ENCODE results near the gene KCTD2. TPM values are rescaled to one million over a fixed set of nuclear protein-coding genes. Genes with fewer than 3 reads are reported as not detected.

KCTD2 gene
- total RNA-seq, 2 donors from 2014 or later = 21.4 to 26.2 TPM

GRCh38 chr17:75109407-75110233, 62.6 kb downstream of the KCTD2 start, which contains the start of gene ARMC7:
Gene ARMC7, plus strand, starts transcription at chr17:75109969. Its CDS starts 320 bp downstream, at chr17:75110289.
- peak; percentile 88 for DNase-seq
- intact Hi-C loops (cut with DNase I) = loop anchor here (10.0 kb wide), 1 partner anchor 65 kb away; no protein-coding TSS in a partner anchor
- peak; percentile 88 to 90 for ATAC-seq

- ATAC-seq (no peak), DNase-seq (peak; percentile 35)
- intact Hi-C loops (cut with DNase I) = loop anchor here (10.0 kb wide), 1 partner anchor 64 kb away; no protein-coding TSS in a partner anchor
Observed at GRCh38 chr17:75110234-75110937, 63.4 kb downstream of the KCTD2 start.

GRCh38 chr17:75111777-75112335, 64.8 kb downstream of the KCTD2 start:
- no peak for DNase-seq
- intact Hi-C loops (cut with DNase I) = loop anchor here (10.0 kb wide), 1 partner anchor 63 kb away; no protein-coding TSS in a partner anchor
- ATAC-seq = no peak

GRCh38 chr17:75113798-75114551, 67.0 kb downstream of the KCTD2 start:
- intact Hi-C loops (cut with DNase I) = loop anchor here (2.0 to 10.0 kb wide), 2 partner anchors 61 to 87 kb away; no protein-coding TSS in a partner anchor
- ATAC-seq (peak; percentile 76 to 80), DNase-seq (peak; percentile 91)

GRCh38 chr17:75114552-75115314, 67.7 kb downstream of the KCTD2 start:
- no peak for ATAC-seq
- DNase-seq = no peak
- intact Hi-C loops (cut with DNase I) = loop anchor here (2.0 to 10.0 kb wide), 2 partner anchors 60 to 86 kb away; no protein-coding TSS in a partner anchor

Other genes starting within 250 kb of the KCTD2 start
- 10 to 100 TPM; 25.2 to 38.8 TPM for gene GRIN2C, start 187.3 kb upstream of the KCTD2 start, total RNA-seq
- 1 to 10 TPM; 6.6 to 8.1 TPM for gene FDXR, start 174.2 kb upstream of the KCTD2 start, total RNA-seq
- gene FADS6, start 153.6 kb upstream of the KCTD2 start, total RNA-seq = not detected
- gene USH1G, start 124.0 kb upstream of the KCTD2 start, total RNA-seq = under 1 TPM; 0.21 to 0.47 TPM
- not detected for gene OTOP2, start 123.0 kb upstream of the KCTD2 start, total RNA-seq
- not detected for gene OTOP3, start 111.3 kb upstream of the KCTD2 start, total RNA-seq
- 1 to 10 TPM; 7.4 to 8.2 TPM for gene HID1, start 74.5 kb upstream of the KCTD2 start, total RNA-seq
- gene CDR2L, start 59.6 kb upstream of the KCTD2 start, total RNA-seq = 10 to 100 TPM; 13.8 to 15.2 TPM
- gene MRPL58, start 34.6 kb upstream of the KCTD2 start, total RNA-seq = 10 to 100 TPM; 38.1 to 46.7 TPM
- gene ATP5PD, start 256 bp upstream of the KCTD2 start, total RNA-seq = 100 to 1,000 TPM; 676 to 729 TPM
- 10 to 100 TPM in 1 of 2 donors, 1 to 10 TPM in 1; 7.2 to 14.3 TPM for gene SLC16A5, start 40.7 kb downstream of the KCTD2 start, total RNA-seq
- gene ARMC7, start 62.7 kb downstream of the KCTD2 start, total RNA-seq = 1 to 10 TPM; 5.8 to 6.7 TPM
- gene NT5C, start 84.5 kb downstream of the KCTD2 start, total RNA-seq = 10 to 100 TPM; 27.2 to 28.4 TPM
- gene JPT1, start 107.3 kb downstream of the KCTD2 start, total RNA-seq = 10 to 100 TPM; 16.4 to 19.7 TPM
- gene SUMO2, start 135.7 kb downstream of the KCTD2 start, total RNA-seq = 100 to 1,000 TPM; 231 to 246 TPM
- gene NUP85, start 158.5 kb downstream of the KCTD2 start, total RNA-seq = 10 to 100 TPM; 28.6 to 37.9 TPM
- gene GGA3, start 214.4 kb downstream of the KCTD2 start, total RNA-seq = 10 to 100 TPM; 23.0 to 24.5 TPM
- gene MRPS7, start 214.7 kb downstream of the KCTD2 start, total RNA-seq = 100 to 1,000 TPM in 1 of 2 donors, 10 to 100 TPM in 1; 85.4 to 103 TPM
- gene MIF4GD, start 224.0 kb downstream of the KCTD2 start, total RNA-seq = 10 to 100 TPM; 13.8 to 17.7 TPM
- 10 to 100 TPM; 15.2 to 21.0 TPM for gene SLC25A19, start 242.2 kb downstream of the KCTD2 start, total RNA-seq